ENCODE results near the gene HIGD2B.
"Not testable (repeated sequence)": the region's sequence is repeated elsewhere in the genome, so short reads cannot be mapped to it uniquely, and the experiment has no call there.

The HIGD2B gene

DNA sequence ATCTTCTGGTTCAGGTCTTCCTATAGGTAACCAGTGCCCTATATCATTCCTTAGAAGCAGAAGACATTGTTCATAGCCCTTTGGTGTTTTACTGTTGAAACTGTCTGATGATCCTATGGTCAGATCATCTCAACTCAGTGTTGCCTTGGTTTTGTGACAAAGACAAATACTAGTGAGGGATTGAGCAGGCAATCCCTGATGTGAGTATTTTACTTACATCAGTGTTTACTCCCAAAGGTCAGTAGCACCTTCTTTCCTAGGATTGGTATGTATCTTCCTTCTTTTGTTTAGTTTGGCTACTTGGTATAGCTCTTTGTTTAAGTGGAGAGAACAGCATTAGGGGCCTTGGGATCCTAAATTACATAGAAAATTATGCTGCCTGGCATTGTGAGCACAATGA lies 41.2 kb upstream of the HIGD2B start:
- H3K9ac ChIP-seq (ENCODE audit: low read length): no peak overlapping the region
- H3K79me2 ChIP-seq (ENCODE audit: insufficient read depth, low read length): no peaks in the 10 kb centered on the region
- H2AFZ ChIP-seq (ENCODE audit: low read length): no peak overlapping the region
- no peaks in the 10 kb centered on the region for H4K20me1 ChIP-seq (ENCODE audit: insufficient read depth, low read length)
- no peaks in the 10 kb centered on the region for H3F3A ChIP-seq (ENCODE audit: insufficient read depth, low read length)
- no peak for TF ChIP-seq EZH2 (IDR thresholded peaks at IDR 0.05; ENCODE audit: borderline replicate concordance, low read length)
- TF ChIP-seq, protein P1, sequence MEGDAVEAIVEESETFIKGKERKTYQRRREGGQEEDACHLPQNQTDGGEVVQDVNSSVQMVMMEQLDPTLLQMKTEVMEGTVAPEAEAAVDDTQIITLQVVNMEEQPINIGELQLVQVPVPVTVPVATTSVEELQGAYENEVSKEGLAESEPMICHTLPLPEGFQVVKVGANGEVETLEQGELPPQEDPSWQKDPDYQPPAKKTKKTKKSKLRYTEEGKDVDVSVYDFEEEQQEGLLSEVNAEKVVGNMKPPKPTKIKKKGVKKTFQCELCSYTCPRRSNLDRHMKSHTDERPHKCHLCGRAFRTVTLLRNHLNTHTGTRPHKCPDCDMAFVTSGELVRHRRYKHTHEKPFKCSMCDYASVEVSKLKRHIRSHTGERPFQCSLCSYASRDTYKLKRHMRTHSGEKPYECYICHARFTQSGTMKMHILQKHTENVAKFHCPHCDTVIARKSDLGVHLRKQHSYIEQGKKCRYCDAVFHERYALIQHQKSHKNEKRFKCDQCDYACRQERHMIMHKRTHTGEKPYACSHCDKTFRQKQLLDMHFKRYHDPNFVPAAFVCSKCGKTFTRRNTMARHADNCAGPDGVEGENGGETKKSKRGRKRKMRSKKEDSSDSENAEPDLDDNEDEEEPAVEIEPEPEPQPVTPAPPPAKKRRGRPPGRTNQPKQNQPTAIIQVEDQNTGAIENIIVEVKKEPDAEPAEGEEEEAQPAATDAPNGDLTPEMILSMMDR (IDR thresholded peaks at IDR 0.05; ENCODE audit: low read length): no peak
- no peaks in the 10 kb centered on the region for H3K9me2 ChIP-seq (ENCODE audit: low read depth, low read length)
- H3K4me1 ChIP-seq (ENCODE audit: insufficient read depth, low read length, severe bottlenecking): no peaks in the 10 kb centered on the region
- H3K36me3 ChIP-seq (ENCODE audit: insufficient read depth, low read length): peaks cover 26% of the 10 kb centered on the region; the same call in 1 of the 2 replicates
- no peaks in the 10 kb centered on the region for H3K27me3 ChIP-seq (ENCODE audit: insufficient read depth, low read length)
- no peak overlapping the region for H3K4me2 ChIP-seq (ENCODE audit: low read length)
- no peaks in the 10 kb centered on the region for H3K9me3 ChIP-seq (ENCODE audit: low read length)
- no peak overlapping the region for H3K4me3 ChIP-seq (ENCODE audit: low read depth, low read length, poor library complexity, severe bottlenecking)
- no peak overlapping the region for H3K27ac ChIP-seq (ENCODE audit: low read depth, low read length, poor library complexity, severe bottlenecking)

DNA sequence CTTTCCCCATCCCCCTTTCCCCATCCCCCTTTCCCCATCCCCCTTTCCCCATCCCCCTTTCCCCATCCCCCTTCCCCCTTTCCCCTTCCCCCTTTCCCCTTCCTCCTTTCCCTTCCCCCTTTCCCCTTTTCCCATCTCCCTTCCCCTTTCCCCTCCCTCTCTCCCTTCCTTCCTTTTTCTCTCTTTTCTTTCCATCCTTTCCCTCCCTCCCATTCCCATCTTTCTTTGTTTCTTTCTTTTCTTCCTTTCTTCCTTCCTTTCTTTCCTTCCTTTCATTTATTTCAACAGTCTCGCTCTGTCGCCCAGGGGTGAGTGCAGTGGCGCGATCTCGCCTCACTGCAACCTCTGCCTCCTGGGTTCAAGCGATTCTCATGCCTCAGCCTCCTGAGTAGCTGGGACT lies 39.9 kb upstream of the HIGD2B start:
- not testable (repeated sequence) for H3F3A ChIP-seq (ENCODE audit: insufficient read depth, low read length); H3K79me2 ChIP-seq (ENCODE audit: insufficient read depth, low read length); H4K20me1 ChIP-seq (ENCODE audit: insufficient read depth, low read length); H2AFZ ChIP-seq (ENCODE audit: low read length); H3K4me1 ChIP-seq (ENCODE audit: insufficient read depth, low read length, severe bottlenecking); H3K4me3 ChIP-seq (ENCODE audit: low read depth, low read length, poor library complexity, severe bottlenecking); H3K9me3 ChIP-seq (ENCODE audit: low read length); H3K9ac ChIP-seq (ENCODE audit: low read length); H3K27me3 ChIP-seq (ENCODE audit: insufficient read depth, low read length); H3K9me2 ChIP-seq (ENCODE audit: low read depth, low read length); H3K4me2 ChIP-seq (ENCODE audit: low read length); H3K27ac ChIP-seq (ENCODE audit: low read depth, low read length, poor library complexity, severe bottlenecking)
- peaks cover 14% of the 10 kb centered on the region; the same call in 1 of the 2 replicates for H3K36me3 ChIP-seq (ENCODE audit: insufficient read depth, low read length)

DNA sequence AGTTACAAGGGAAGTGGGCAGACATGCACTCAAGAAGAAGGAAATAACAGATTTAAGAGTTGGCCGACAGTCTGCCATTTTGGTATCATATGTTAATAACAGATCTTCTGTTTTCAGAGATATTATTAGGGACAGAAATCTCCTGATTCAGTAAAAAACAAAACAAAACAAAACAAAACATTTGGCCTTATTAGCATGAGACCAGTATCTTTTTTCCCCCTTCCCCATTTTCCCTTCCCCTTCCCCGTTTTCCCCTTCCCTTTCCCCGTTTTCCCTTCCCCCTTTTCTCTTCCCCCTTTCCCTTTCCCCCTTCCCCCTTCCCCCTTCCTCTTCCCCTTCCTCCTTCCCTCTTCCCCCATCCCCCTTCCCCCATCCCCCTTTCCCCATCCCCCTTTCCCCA lies 39.5 kb upstream of the HIGD2B start:
- no peak overlapping the region for H3K27ac ChIP-seq (ENCODE audit: low read depth, low read length, poor library complexity, severe bottlenecking)
- no peaks in the 10 kb centered on the region for H3K4me1 ChIP-seq (ENCODE audit: insufficient read depth, low read length, severe bottlenecking)
- H3K27me3 ChIP-seq (ENCODE audit: insufficient read depth, low read length): no peaks in the 10 kb centered on the region
- H3K79me2 ChIP-seq (ENCODE audit: insufficient read depth, low read length): no peaks in the 10 kb centered on the region
- no peak overlapping the region for H3K4me3 ChIP-seq (ENCODE audit: low read depth, low read length, poor library complexity, severe bottlenecking)
- H3K36me3 ChIP-seq (ENCODE audit: insufficient read depth, low read length): peaks cover 14% of the 10 kb centered on the region; the same call in 1 of the 2 replicates
- H3F3A ChIP-seq (ENCODE audit: insufficient read depth, low read length): no peaks in the 10 kb centered on the region
- H3K4me2 ChIP-seq (ENCODE audit: low read length): no peak overlapping the region
- no peaks in the 10 kb centered on the region for H4K20me1 ChIP-seq (ENCODE audit: insufficient read depth, low read length)
- no peak overlapping the region for H2AFZ ChIP-seq (ENCODE audit: low read length)
- H3K9me2 ChIP-seq (ENCODE audit: low read depth, low read length): no peaks in the 10 kb centered on the region
- TF ChIP-seq EZH2 (IDR thresholded peaks at IDR 0.05; ENCODE audit: borderline replicate concordance, low read length): no peak
- TF ChIP-seq, protein P1 (IDR thresholded peaks at IDR 0.05; ENCODE audit: low read length): no peak
- no peak overlapping the region for H3K9ac ChIP-seq (ENCODE audit: low read length)
- H3K9me3 ChIP-seq (ENCODE audit: low read length): no peaks in the 10 kb centered on the region

DNA sequence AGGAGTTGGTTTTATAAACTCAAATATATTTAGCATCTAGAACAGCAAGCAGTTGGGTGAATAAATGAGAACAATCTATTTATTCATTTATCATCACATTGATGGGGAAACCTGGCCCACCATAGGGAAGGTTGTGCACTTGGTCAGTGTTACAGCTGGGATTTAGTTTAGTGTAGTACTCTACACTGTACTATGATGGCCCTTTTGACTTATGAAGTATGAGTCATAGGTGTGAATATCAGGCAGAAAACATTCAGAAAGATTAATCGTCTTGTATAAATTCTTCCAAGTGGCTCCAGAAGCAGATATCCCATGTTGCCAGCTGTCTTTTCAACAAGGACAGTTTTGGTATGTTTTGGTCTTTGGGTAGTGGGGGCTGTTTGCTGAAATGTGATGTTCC lies 38.0 kb upstream of the HIGD2B start:
- H3K36me3 ChIP-seq (ENCODE audit: insufficient read depth, low read length): peaks cover 14% of the 10 kb centered on the region; the same call in 1 of the 2 replicates
- H3F3A ChIP-seq (ENCODE audit: insufficient read depth, low read length): no peaks in the 10 kb centered on the region
- H3K9ac ChIP-seq (ENCODE audit: low read length): no peak overlapping the region
- TF ChIP-seq, protein P1 (IDR thresholded peaks at IDR 0.05; ENCODE audit: low read length): no peak
- no peak for TF ChIP-seq EZH2 (IDR thresholded peaks at IDR 0.05; ENCODE audit: borderline replicate concordance, low read length)
- H3K4me1 ChIP-seq (ENCODE audit: insufficient read depth, low read length, severe bottlenecking): no peaks in the 10 kb centered on the region
- no peak overlapping the region for H3K27ac ChIP-seq (ENCODE audit: low read depth, low read length, poor library complexity, severe bottlenecking)
- no peaks in the 10 kb centered on the region for H4K20me1 ChIP-seq (ENCODE audit: insufficient read depth, low read length)
- H3K9me2 ChIP-seq (ENCODE audit: low read depth, low read length): no peaks in the 10 kb centered on the region
- H2AFZ ChIP-seq (ENCODE audit: low read length): no peak overlapping the region
- H3K9me3 ChIP-seq (ENCODE audit: low read length): no peaks in the 10 kb centered on the region
- H3K4me3 ChIP-seq (ENCODE audit: low read depth, low read length, poor library complexity, severe bottlenecking): no peak overlapping the region
- H3K4me2 ChIP-seq (ENCODE audit: low read length): no peak overlapping the region
- no peaks in the 10 kb centered on the region for H3K79me2 ChIP-seq (ENCODE audit: insufficient read depth, low read length)
- H3K27me3 ChIP-seq (ENCODE audit: insufficient read depth, low read length): no peaks in the 10 kb centered on the region
